Smooth muscle cell (in vitro differentiated cells): ENCODE measurements around the gene METTL23. TPM values are rescaled to one million over a fixed set of nuclear protein-coding genes. Genes with fewer than 3 reads are reported as not detected.

Source experiments
- DNase-seq: peaks from one replicate; lab custom pipeline; 2025; ENCODE audit not compliant: unreplicated experiment; lab: John Stamatoyannopoulos, UW
- H2AFZ ChIP-seq: fragments of 200-600 bp; sonication (generic); 2 replicates; pipeline ENCODE4 v1.6.0; 2016; ENCODE audit warnings: antibody characterized with exemption, low read depth, mild to moderate bottlenecking
- H3F3A ChIP-seq: fragments of 200-600 bp; sonication (generic); 2 replicates; pipeline ENCODE4 v1.6.0; 2017; ENCODE audit warnings: antibody characterized with exemption, low read depth
- H3K27ac ChIP-seq: fragments of 200-600 bp; sonication (generic); 2 replicates; pipeline ENCODE4 v1.5.1; 2016; ENCODE audit warnings: low read depth, mild to moderate bottlenecking
- H3K27me3 ChIP-seq: fragments of 200-600 bp; sonication (generic); 2 replicates; pipeline ENCODE4 v1.6.1; 2016; ENCODE audit warnings: low read depth, mild to moderate bottlenecking
- H3K36me3 ChIP-seq: fragments of 200-600 bp; sonication (generic); 2 replicates; pipeline ENCODE4 v1.5.1; 2016; ENCODE audit warnings: low read depth
- H3K4me1 ChIP-seq: fragments of 200-600 bp; sonication (generic); 2 replicates; pipeline ENCODE4 v1.5.1; 2016; ENCODE audit warnings: low read depth
- H3K4me2 ChIP-seq: fragments of 200-600 bp; sonication (generic); 2 replicates; pipeline ENCODE4 v1.6.0; 2016; ENCODE audit warnings: mild to moderate bottlenecking
- H3K4me3 ChIP-seq: fragments of 200-600 bp; sonication (generic); 2 replicates; pipeline ENCODE4 v1.5.1; 2016; ENCODE audit warnings: mild to moderate bottlenecking
- H3K79me2 ChIP-seq: fragments of 200-600 bp; sonication (generic); 2 replicates; pipeline ENCODE4 v1.6.0; 2016; ENCODE audit warnings: low read depth, mild to moderate bottlenecking
- H3K9ac ChIP-seq: fragments of 200-600 bp; sonication (generic); 2 replicates; pipeline ENCODE4 v1.6.0; 2016; ENCODE audit warnings: low read depth
- H3K9me3 ChIP-seq: fragments of 200-600 bp; sonication (generic); replicated peaks from 2 replicates; pipeline ENCODE4 v1.5.1; 2016; ENCODE audit warnings: low read depth
- H4K20me1 ChIP-seq: fragments of 200-600 bp; sonication (generic); 2 replicates; pipeline ENCODE4 v1.6.0; 2016; ENCODE audit warnings: low read depth
- WGBS: methylation state at CpG from one replicate; pipeline ENCODE4 v1.1.7; 2016; ENCODE audit warnings: low lambda C conversion rate; 5-methylcytosine and 5-hydroxymethylcytosine counted together
- polyA plus RNA-seq: library from polyadenylated mRNA; unstranded; fragments of >200 nt; fragmentation: Nextera tagmentation; extraction: Ambion mirVana; gene quantifications from 2 replicates; pipeline ENCODE4 v1.2.1, GENCODE V29; 2016
- total RNA-seq: library from RNA; depleted of rRNA; stranded (reverse); fragments of >200 nt; gene quantifications from 2 replicates; pipeline ENCODE4 v1.2.3, GENCODE V29; 2014
- TF ChIP-seq, protein P1 (sequence below): fragments of 200-600 bp; sonication (generic); IDR thresholded peaks from 2 replicates; pipeline ENCODE4 v1.5.1; 2017; ENCODE audit warnings: borderline replicate concordance, mild to moderate bottlenecking, antibody characterized with exemption; ENCODE audit not compliant: insufficient read depth, poor library complexity, severe bottlenecking

Gene METTL23
- total and polyA plus RNA-seq, 2 experiments from 2014 or later = 28.2 to 47.1 TPM

DNA sequence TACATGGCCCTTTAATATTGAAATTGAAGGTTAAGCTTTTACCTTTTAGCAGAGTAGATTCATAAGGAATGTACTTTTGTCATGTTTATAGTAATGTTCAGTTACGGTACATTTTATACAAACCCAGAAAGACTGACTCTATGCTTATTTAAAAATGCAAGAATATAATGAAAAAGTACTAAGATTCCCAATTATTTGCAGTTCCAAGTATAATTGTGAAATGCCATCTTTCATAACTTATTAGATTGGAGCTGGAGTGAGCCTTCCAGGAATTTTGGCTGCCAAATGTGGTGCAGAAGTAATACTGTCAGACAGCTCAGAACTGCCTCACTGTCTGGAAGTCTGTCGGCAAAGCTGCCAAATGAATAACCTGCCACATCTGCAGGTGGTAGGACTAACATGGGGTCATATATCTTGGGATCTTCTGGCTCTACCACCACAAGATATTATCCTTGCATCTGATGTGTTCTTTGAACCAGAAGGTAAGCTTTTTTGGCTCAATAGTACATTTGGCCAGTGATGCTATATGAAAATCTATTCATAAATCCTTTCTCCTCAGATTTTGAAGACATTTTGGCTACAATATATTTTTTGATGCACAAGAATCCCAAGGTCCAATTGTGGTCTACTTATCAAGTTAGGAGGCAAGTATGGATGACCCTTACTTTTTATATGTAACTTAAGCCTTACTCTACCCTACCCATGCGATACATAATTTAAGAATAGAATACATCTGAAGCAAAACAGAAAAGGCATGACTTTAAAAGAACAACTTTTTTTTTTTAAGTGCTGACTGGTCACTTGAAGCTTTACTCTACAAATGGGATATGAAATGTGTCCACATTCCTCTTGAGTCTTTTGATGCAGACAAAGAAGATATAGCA lies 6.3 kb downstream of the METTL23 start:
- H3K36me3 ChIP-seq = no peaks in the 10 kb centered on the region
- peaks cover 71% of the 10 kb centered on the region for H3K79me2 ChIP-seq
- H3K4me2 ChIP-seq = no peak overlapping the region
- H3K4me3 ChIP-seq = no peak overlapping the region
- H2AFZ ChIP-seq = no peak overlapping the region
- H3K9ac ChIP-seq = no peak overlapping the region
- WGBS = 79% methylated on average over 3 of the region's 3 CpGs
- H3K27ac ChIP-seq = peak overlapping the region; percentile 96
- H3K4me1 ChIP-seq = peaks cover 21% of the 10 kb centered on the region
- H3K9me3 ChIP-seq = no peaks in the 10 kb centered on the region
- no peak for DNase-seq
- H3F3A ChIP-seq = peaks cover 36% of the 10 kb centered on the region
- no peaks in the 10 kb centered on the region for H3K27me3 ChIP-seq
- TF ChIP-seq, protein P1, sequence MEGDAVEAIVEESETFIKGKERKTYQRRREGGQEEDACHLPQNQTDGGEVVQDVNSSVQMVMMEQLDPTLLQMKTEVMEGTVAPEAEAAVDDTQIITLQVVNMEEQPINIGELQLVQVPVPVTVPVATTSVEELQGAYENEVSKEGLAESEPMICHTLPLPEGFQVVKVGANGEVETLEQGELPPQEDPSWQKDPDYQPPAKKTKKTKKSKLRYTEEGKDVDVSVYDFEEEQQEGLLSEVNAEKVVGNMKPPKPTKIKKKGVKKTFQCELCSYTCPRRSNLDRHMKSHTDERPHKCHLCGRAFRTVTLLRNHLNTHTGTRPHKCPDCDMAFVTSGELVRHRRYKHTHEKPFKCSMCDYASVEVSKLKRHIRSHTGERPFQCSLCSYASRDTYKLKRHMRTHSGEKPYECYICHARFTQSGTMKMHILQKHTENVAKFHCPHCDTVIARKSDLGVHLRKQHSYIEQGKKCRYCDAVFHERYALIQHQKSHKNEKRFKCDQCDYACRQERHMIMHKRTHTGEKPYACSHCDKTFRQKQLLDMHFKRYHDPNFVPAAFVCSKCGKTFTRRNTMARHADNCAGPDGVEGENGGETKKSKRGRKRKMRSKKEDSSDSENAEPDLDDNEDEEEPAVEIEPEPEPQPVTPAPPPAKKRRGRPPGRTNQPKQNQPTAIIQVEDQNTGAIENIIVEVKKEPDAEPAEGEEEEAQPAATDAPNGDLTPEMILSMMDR = no peak
- peaks cover 57% of the 10 kb centered on the region for H4K20me1 ChIP-seq

DNA sequence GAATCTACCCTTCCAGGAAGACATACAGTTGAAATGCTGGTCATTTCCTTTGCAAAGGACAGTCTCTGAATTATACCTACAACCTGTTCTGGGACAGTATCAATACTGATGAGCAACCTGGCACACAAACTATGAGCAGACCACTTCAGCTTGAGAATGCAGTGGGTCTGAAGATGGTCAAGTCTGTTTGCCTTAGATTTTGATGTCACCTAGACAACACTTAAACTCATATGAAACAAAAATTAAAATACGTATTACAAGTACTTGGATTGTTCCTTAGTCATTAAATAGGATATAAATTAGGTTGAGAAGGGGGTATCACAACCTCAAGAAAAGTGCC lies 6.9 kb downstream of the METTL23 start:
- Histone ChIP-seq H3K27ac (peak overlapping the region; percentile 96), H4K20me1 (peaks cover 56% of the 10 kb centered on the region), H3K9me3 (no peaks in the 10 kb centered on the region), H3K4me2 (peak overlapping the region; percentile 95), H3K9ac (no peak overlapping the region), H3K27me3 (no peaks in the 10 kb centered on the region), H3K79me2 (peaks cover 71% of the 10 kb centered on the region), H2AFZ (no peak overlapping the region), H3K36me3 (no peaks in the 10 kb centered on the region), H3F3A (peaks cover 40% of the 10 kb centered on the region), H3K4me1 (peaks cover 24% of the 10 kb centered on the region), H3K4me3 (peak overlapping the region; percentile 91)
- 93% methylated on average over 1 of the region's 1 CpG for WGBS
- TF ChIP-seq, protein P1 = no peak
- DNase-seq = no peak

DNA sequence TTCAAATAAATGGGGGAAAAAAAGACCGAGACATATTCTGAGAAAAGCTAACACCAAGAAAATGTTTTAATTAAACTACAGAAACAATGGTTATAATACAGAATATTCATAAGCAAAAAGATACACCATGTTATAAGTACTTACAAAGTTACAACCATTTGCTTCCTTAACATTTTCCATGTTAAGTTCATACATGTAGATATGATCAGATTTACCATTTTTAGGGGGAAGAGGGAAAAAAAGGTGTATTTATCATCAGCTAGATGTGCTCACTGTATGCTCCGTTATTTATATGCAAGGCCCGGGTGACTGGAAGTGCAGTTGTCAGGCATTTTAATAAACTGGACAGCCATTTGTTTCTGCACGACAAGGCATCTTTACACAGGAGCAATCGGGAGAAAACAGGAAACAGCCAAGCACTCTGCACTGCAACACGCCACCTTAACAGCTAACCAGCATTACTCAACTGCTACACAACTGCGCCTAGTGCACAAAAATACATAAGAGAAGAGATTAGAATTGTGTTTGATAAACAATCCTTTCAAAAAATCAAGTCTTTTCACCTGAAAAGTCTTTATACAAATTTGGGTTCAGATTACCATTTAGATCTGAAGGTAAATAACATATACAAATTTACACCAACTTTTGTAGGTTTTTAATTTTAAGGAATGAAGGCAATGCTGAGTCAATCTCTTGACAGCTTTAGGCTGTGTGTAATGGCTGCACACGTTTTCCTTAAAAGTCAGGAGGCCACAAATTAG lies 7.6 kb downstream of the METTL23 start:
- Histone ChIP-seq H3K27ac (peak overlapping the region; percentile 96), H3K79me2 (peaks cover 74% of the 10 kb centered on the region), H3K4me1 (peaks cover 31% of the 10 kb centered on the region), H3K36me3 (no peaks in the 10 kb centered on the region), H2AFZ (no peak overlapping the region), H3K4me2 (peak overlapping the region; percentile 95), H3K4me3 (peak overlapping the region; percentile 91), H3F3A (peaks cover 40% of the 10 kb centered on the region), H3K27me3 (no peaks in the 10 kb centered on the region), H3K9ac (peak overlapping the region; percentile 88), H4K20me1 (peaks cover 55% of the 10 kb centered on the region), H3K9me3 (no peaks in the 10 kb centered on the region)
- TF ChIP-seq, protein P1 = no peak
- no peak for DNase-seq
- WGBS = 58% methylated on average over 8 of the region's 8 CpGs
